Tibial nerve (tissue), 4 donors: Measurements from ENCODE around the gene SENP7. TPM values are rescaled to one million over a fixed set of nuclear protein-coding genes. Genes with fewer than 3 reads are reported as not detected.

Experiments used
- DNase-seq, 2 donors: peaks; one replicate each; pipeline ENCODE4 v3.0.0-alpha.2; 2019; ENCODE audit warnings: low spot score in 2 of 2
- H3K27ac ChIP-seq, 4 donors: fragments of 200-600 bp; sonication (generic) in 3 of 4; one replicate each; pipeline ENCODE4 v1.5.1; 2017 to 2019; ENCODE audit warnings: mild to moderate bottlenecking in 1 of 4
- H3K27me3 ChIP-seq, 2 donors: fragments of 200-600 bp; sonication (generic) in 1 of 2; one replicate each; pipeline versions ENCODE4 v1.5.1 to v1.6.0; 2017 to 2019
- H3K36me3 ChIP-seq, 3 donors: fragments of 200-600 bp; sonication (generic); one replicate each; pipeline ENCODE4 v1.5.1; 2018 to 2019
- H3K4me1 ChIP-seq, 4 donors: fragments of 200-600 bp; sonication (generic) in 3 of 4; one replicate each; pipeline ENCODE4 v1.5.1; 2017 to 2019
- H3K4me3 ChIP-seq, 4 donors: fragments of 200-600 bp; sonication (generic) in 3 of 4; one replicate each; pipeline ENCODE4 v1.5.1; 2017 to 2019; ENCODE audit warnings: mild to moderate bottlenecking in 1 of 4, moderate library complexity in 1 of 4
- H3K9me3 ChIP-seq, 4 donors: fragments of 200-600 bp; sonication (generic) in 3 of 4; one replicate each; pipeline ENCODE4 v1.5.1; 2017 to 2019
- CTCF ChIP-seq, 5 experiments: fragments of 200-600 bp in 3 of 5; fragments of 450-650 bp in 2 of 5; sonication (generic) in 3 of 5; IDR thresholded peaks; one replicate each; pipeline ENCODE4 v1.5.1; 2016 to 2019; ENCODE audit warnings: antibody characterized with exemption in 5 of 5, mild to moderate bottlenecking in 3 of 5, moderate library complexity in 2 of 5
- EP300 ChIP-seq, 2 donors: sonication (generic); formaldehyde crosslinking; IDR thresholded peaks; one replicate each; pipeline ENCODE4 v1.6.1; 2017; ENCODE audit warnings: antibody characterized with exemption in 2 of 2, mild to moderate bottlenecking in 1 of 2
- POLR2A ChIP-seq, 2 donors: fragments of 450-650 bp; IDR thresholded peaks; one replicate each; pipeline ENCODE4 v1.6.1; 2017; ENCODE audit warnings: antibody characterized with exemption in 2 of 2, mild to moderate bottlenecking in 2 of 2, moderate library complexity in 2 of 2
- WGBS, 2 donors: methylation state at CpG; one replicate each; pipeline ENCODE4 v1.1.5; 2018; 5-methylcytosine and 5-hydroxymethylcytosine counted together
- total RNA-seq, 4 donors: library from RNA; depleted of rRNA; stranded (reverse); fragments of >200 nt; gene quantifications; one replicate each; pipeline ENCODE4 v1.1.0, GENCODE V29; 2016

The SENP7 gene
- total RNA-seq, 4 donors from 2014 or later: 26.1 to 40.0 (median 36.9) TPM

GRCh38 chr3:101519685-101520365 lies 6.8 kb upstream of the SENP7 start:
- no peak overlapping the region for H3K4me3 ChIP-seq
- WGBS, 2 donors: 89 to 90% methylated on average over 6 of the region's 6 CpGs
- H3K4me1 ChIP-seq: no peaks in the 10 kb centered on the region
- no peak overlapping the region for H3K27ac ChIP-seq
- peaks cover 0 to 3% (median 0%) of the 10 kb centered on the region in 4 donors for H3K9me3 ChIP-seq
- no peaks in the 10 kb centered on the region for H3K36me3 ChIP-seq
- TF ChIP-seq POLR2A (IDR thresholded peaks at IDR 0.05): no peak
- TF ChIP-seq CTCF (IDR thresholded peaks at IDR 0.05): no peak
- no peak for TF ChIP-seq EP300 (IDR thresholded peaks at IDR 0.05)
- DNase-seq: no peak
- peaks cover 0 to 17% of the 10 kb centered on the region in 2 donors for H3K27me3 ChIP-seq

GRCh38 chr3:101518421-101518871 lies 5.4 kb upstream of the SENP7 start:
- TF ChIP-seq CTCF (IDR thresholded peaks at IDR 0.05): no peak
- no peak for TF ChIP-seq EP300 (IDR thresholded peaks at IDR 0.05)
- no peak for TF ChIP-seq POLR2A (IDR thresholded peaks at IDR 0.05)
- WGBS, 2 donors: 83 to 84% methylated on average over 3 of the region's 3 CpGs
- Histone ChIP-seq H3K4me1 (peaks cover 0 to 6% (median 0%) of the 10 kb centered on the region in 4 donors), H3K36me3 (no peaks in the 10 kb centered on the region), H3K27me3 (peaks cover 0 to 17% of the 10 kb centered on the region in 2 donors), H3K27ac (no peak overlapping the region), H3K9me3 (no peaks in the 10 kb centered on the region), H3K4me3 (no peak overlapping the region)
- DNase-seq: no peak

GRCh38 chr3:101513419-101513986 lies 491 bp upstream of the SENP7 start:
- Histone ChIP-seq H3K9me3 (no peaks in the 10 kb centered on the region), H3K4me1 (peaks cover 0 to 24% (median 0%) of the 10 kb centered on the region in 4 donors), H3K4me3 (peak overlapping the region; percentile 69 to 92 (median 74)), H3K27ac (peak overlapping the region; percentile 90 to 96 (median 93)), H3K27me3 (peaks cover 0 to 17% of the 10 kb centered on the region in 2 donors), H3K36me3 (no peaks in the 10 kb centered on the region)
- 14 to 17% methylated on average over 12 of the region's 12 CpGs for WGBS, 2 donors
- no peak for DNase-seq
- TF ChIP-seq EP300 (IDR thresholded peaks at IDR 0.05) (no peak), POLR2A (IDR thresholded peaks at IDR 0.05) (no peak), CTCF (IDR thresholded peaks at IDR 0.05) (no peak)

GRCh38 chr3:101512396-101512645 lies 691 bp downstream of the SENP7 start:
- Histone ChIP-seq H3K9me3 (no peaks in the 10 kb centered on the region), H3K36me3 (no peaks in the 10 kb centered on the region), H3K4me3 (peak overlapping the region; percentile 69 to 92 (median 74)), H3K4me1 (peaks cover 0 to 24% (median 0%) of the 10 kb centered on the region in 4 donors), H3K27me3 (peaks cover 0 to 7% of the 10 kb centered on the region in 2 donors), H3K27ac (peak overlapping the region; percentile 90 to 96 (median 93))
- no peak for DNase-seq
- TF ChIP-seq POLR2A (IDR thresholded peaks at IDR 0.05) (no peak), EP300 (IDR thresholded peaks at IDR 0.05) (no peak), CTCF (IDR thresholded peaks at IDR 0.05) (no peak)
- WGBS, 2 donors: 0% methylated on average over 9 of the region's 9 CpGs

- Histone ChIP-seq H3K27me3 (no peaks in the 10 kb centered on the region), H3K4me1 (peaks cover 0 to 24% (median 0%) of the 10 kb centered on the region in 4 donors), H3K27ac (no peak overlapping the region), H3K4me3 (no peak overlapping the region), H3K9me3 (no peaks in the 10 kb centered on the region), H3K36me3 (no peaks in the 10 kb centered on the region)
- 65 to 69% methylated on average over 3 of the region's 3 CpGs for WGBS, 2 donors
- TF ChIP-seq CTCF (IDR thresholded peaks at IDR 0.05): no peak
- TF ChIP-seq POLR2A (IDR thresholded peaks at IDR 0.05): no peak
- no peak for TF ChIP-seq EP300 (IDR thresholded peaks at IDR 0.05)
- no peak for DNase-seq
Measured at GRCh38 chr3:101509811-101510210, 3.2 kb downstream of the SENP7 start.
